ENCODE measurements around the gene PNPLA3. TPM values are rescaled to one million over a fixed set of nuclear protein-coding genes. Genes with fewer than 3 reads are reported as not detected.
A peak's percentile ranks its signal among the peaks of the same experiment; 100 is the strongest.

Gene PNPLA3
- total RNA-seq, 1 donor from 2014 or later: 28.3 TPM

DNA sequence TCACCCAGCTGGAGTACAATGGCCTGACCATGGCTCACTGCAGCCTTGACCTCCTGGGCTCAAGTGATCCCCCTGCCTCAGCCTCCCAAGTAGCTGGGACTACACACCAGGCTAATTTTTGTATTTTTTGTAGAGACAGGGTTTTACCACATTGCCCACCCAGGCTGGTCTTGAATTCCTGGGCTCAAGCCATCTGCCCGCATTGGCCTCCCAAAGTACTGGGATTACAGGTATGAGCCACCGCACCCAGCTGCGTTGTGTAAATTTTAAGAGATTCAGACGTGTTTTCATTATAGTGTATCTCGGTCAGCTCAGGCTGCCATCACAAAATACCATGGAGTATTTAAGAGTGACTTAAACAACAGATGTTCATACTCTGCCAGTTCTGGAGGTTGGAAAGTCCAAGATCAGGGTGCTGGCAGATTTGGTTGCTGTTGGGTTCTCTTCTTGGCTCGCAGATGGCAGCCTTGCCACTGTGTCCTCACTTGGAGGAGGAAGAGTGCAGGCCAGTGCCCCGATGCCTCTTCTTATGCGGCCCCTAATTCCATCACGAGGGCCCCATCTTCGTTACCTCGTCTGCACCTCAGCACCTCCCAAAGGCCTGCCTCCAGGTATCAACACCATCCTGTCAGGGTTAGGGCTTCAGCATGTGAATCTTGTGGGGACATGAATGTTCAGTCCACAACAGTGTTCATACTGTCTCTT is 67.9 kb downstream of the PNPLA3 start:
- peaks cover 5% of the 10 kb centered on the region for H3K4me1 Mint-ChIP-seq
- H3K9me3 Mint-ChIP-seq: no peaks in the 10 kb centered on the region
- H3K27me3 Mint-ChIP-seq (ENCODE audit: low read depth): no peaks in the 10 kb centered on the region
- no peak for DNase-seq (ENCODE audit: low read depth, low spot score)
- no peak overlapping the region for H3K27ac Mint-ChIP-seq (ENCODE audit: unreplicated experiment)
- no peak for TF ChIP-seq CTCF (conservative IDR thresholded peaks at IDR 0.05)
- no peaks in the 10 kb centered on the region for H3K36me3 Mint-ChIP-seq (ENCODE audit: low read depth)
- no peak overlapping the region for H3K4me3 Mint-ChIP-seq

DNA sequence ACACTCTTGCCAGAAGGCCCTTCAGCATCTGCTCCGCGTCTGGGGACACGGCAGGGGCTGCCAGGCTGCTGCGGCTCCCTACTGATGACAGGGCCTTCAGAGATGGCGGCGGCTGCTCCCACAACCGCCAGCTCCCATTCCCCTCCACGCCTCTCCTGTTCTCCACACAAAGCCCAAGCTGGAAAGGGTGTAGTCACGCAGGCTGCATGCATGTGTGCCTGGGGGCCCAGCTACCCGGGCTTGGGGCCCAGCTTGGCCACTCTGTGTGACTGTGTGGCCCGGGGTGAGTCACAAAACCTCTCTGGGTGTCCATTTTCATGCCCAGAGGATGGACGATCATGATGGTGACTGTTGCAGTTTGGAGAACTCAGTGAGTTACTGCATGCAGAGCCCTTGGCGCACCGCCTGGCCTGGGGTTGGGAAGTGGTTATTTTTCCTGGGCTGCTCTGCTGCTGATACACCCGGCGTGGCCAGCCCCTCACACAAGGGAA is 68.8 kb downstream of the PNPLA3 start:
- H3K9me3 Mint-ChIP-seq: no peaks in the 10 kb centered on the region
- no peaks in the 10 kb centered on the region for H3K27me3 Mint-ChIP-seq (ENCODE audit: low read depth)
- no peak overlapping the region for H3K4me3 Mint-ChIP-seq
- no peak overlapping the region for H3K27ac Mint-ChIP-seq (ENCODE audit: unreplicated experiment)
- TF ChIP-seq CTCF (conservative IDR thresholded peaks at IDR 0.05): no peak
- H3K36me3 Mint-ChIP-seq (ENCODE audit: low read depth): peaks cover 4% of the 10 kb centered on the region
- DNase-seq (ENCODE audit: low read depth, low spot score): no peak
- H3K4me1 Mint-ChIP-seq: peaks cover 5% of the 10 kb centered on the region

DNA sequence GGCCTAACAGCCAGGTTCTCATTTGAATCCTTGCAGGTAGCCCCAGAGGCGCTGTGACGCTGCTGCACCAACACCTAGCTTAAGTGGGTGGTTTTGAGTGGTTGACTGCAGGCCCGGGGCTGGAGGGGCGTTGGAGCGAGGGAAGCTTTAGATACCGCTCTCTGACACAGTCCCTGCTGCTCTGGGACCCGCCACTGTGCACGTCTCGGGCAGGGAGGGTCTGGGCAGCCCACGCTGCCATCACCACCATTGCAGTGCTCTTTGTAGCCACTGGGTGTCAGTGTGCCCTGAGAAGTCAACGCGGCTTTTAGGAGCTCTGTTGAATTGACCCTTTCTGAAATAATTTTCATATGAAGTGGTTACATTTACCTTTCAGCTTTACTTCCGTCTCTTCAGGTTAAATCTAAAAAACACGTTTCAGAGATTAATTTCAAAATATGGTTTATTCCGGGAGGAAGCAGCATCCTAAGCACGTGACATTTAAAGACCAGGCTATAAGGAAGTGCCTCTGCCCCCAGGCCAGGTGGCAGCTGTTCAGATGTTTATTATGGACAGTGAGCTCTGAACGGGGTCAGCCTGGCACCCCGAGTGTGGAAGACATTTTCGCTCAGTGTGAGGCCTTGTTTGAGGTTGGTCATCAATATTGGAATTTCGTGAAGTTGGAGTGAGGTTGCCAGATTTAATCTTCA is 69.6 kb downstream of the PNPLA3 start:
- H3K27ac Mint-ChIP-seq (ENCODE audit: unreplicated experiment): no peak overlapping the region
- H3K4me1 Mint-ChIP-seq: peaks cover 5% of the 10 kb centered on the region

DNA sequence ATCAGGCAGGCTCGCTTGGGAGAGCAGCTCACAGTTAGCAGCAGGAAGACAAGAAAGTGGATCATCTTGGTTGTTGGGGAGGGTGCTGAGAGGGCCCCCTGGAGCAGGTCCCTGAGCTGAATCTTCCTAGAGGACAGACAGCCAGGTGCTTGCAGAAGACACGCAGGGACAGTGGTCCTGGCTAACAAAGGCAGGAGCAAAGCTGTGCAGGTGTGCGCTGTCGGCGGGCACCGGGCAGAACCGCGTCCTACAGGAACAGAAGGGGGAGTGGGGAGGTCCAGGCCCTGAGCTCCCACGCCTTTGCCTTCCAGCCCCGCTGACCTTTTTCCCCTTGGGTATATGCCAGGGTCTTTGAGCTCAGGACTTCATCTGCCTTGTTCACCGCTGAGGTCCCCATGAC is 70.4 kb downstream of the PNPLA3 start:
- no peak overlapping the region for H3K4me3 Mint-ChIP-seq
- peaks cover 10% of the 10 kb centered on the region for H3K36me3 Mint-ChIP-seq (ENCODE audit: low read depth)
- peaks cover 5% of the 10 kb centered on the region for H3K4me1 Mint-ChIP-seq
- DNase-seq (ENCODE audit: low read depth, low spot score): no peak
- no peaks in the 10 kb centered on the region for H3K27me3 Mint-ChIP-seq (ENCODE audit: low read depth)
- TF ChIP-seq CTCF (conservative IDR thresholded peaks at IDR 0.05): no peak
- no peaks in the 10 kb centered on the region for H3K9me3 Mint-ChIP-seq
- H3K27ac Mint-ChIP-seq (ENCODE audit: unreplicated experiment): no peak overlapping the region

More for the DNA sequence above, 69.6 kb downstream of the PNPLA3 start:
- DNase-seq (ENCODE audit: low read depth, low spot score): peak; percentile 60
- Mint-ChIP-seq H3K4me3 (no peak overlapping the region), H3K36me3 (ENCODE audit: low read depth) (peaks cover 5% of the 10 kb centered on the region), H3K27me3 (ENCODE audit: low read depth) (no peaks in the 10 kb centered on the region), H3K9me3 (no peaks in the 10 kb centered on the region)
- TF ChIP-seq CTCF (conservative IDR thresholded peaks at IDR 0.05): peak; percentile 99

- Mint-ChIP-seq H3K4me1 (peaks cover 5% of the 10 kb centered on the region), H3K27me3 (ENCODE audit: low read depth) (no peaks in the 10 kb centered on the region), H3K36me3 (ENCODE audit: low read depth) (peaks cover 11% of the 10 kb centered on the region), H3K4me3 (no peak overlapping the region), H3K9me3 (no peaks in the 10 kb centered on the region), H3K27ac (ENCODE audit: unreplicated experiment) (no peak overlapping the region)
- no peak for TF ChIP-seq CTCF (conservative IDR thresholded peaks at IDR 0.05)
- DNase-seq (ENCODE audit: low read depth, low spot score): no peak
Measured at GRCh38 chr22:43994416-43994815, 70.8 kb downstream of the PNPLA3 start.

Data from neural crest cell (in vitro differentiated cells).